Kidney (tissue), 14 donors: Measurements from ENCODE around the gene WNT2B. TPM values are rescaled to one million over a fixed set of nuclear protein-coding genes. Genes with fewer than 3 reads are reported as not detected.

Experiments used
- DNase-seq, 5 donors: peaks; one replicate each; pipeline ENCODE4 v3.0.0-alpha.2; 2013 to 2020
- FAIRE-seq: peaks from 2 replicates; lab custom pipeline; 2012; peaks lifted over from hg19 to GRCh38; lab: Jason Lieb, UNC
- H3K27ac ChIP-seq, 2 donors: one replicate each; pipeline ENCODE4 v1.7.0; 2013; ENCODE audit warnings: low read depth in 2 of 2, low read length in 2 of 2, inconsistent platforms in 1 of 2
- H3K27me3 ChIP-seq: one replicate; pipeline ENCODE4 v1.7.1; 2013; ENCODE audit warnings: low read length, inconsistent platforms; ENCODE audit not compliant: control insufficient read depth, insufficient read depth
- H3K36me3 ChIP-seq, 3 donors: one replicate each; pipeline versions ENCODE4 v1.7.0 to v1.7.1; 2013; ENCODE audit warnings: low read length in 3 of 3, control low read depth in 1 of 3, inconsistent platforms in 1 of 3; ENCODE audit not compliant: insufficient read depth in 3 of 3, control insufficient read depth in 2 of 3
- H3K4me1 ChIP-seq, 3 donors: one replicate each; pipeline versions ENCODE4 v1.7.0 to v1.7.1; 2013; ENCODE audit warnings: low read length in 3 of 3, inconsistent platforms in 1 of 3, low read depth in 1 of 3; ENCODE audit not compliant: control insufficient read depth in 2 of 3, insufficient read depth in 2 of 3
- H3K4me3 ChIP-seq, 3 donors: one replicate each; pipeline versions ENCODE4 v1.7.0 to v1.8.1; 2013; ENCODE audit warnings: low read length in 3 of 3, control low read depth in 1 of 3, inconsistent platforms in 1 of 3
- H3K9ac ChIP-seq, 3 donors: one replicate each; pipeline versions ENCODE4 v1.7.0 to v1.7.1; 2013; ENCODE audit warnings: low read length in 3 of 3, control low read depth in 1 of 3, inconsistent platforms in 1 of 3
- H3K9me3 ChIP-seq, 3 donors: one replicate each; pipeline versions ENCODE4 v1.7.0 to v1.7.1; 2013; ENCODE audit warnings: low read length in 3 of 3, control low read depth in 1 of 3, inconsistent platforms in 1 of 3; ENCODE audit not compliant: control insufficient read depth in 2 of 3, insufficient read depth in 1 of 3
- intact Hi-C: fragments of 100-400 bp; cut with DNase I; formaldehyde crosslinking; loops from one replicate; pipeline ENCODE4 v1.11.1; 2022
- polyA plus RNA-seq: library from polyadenylated mRNA; stranded (reverse); fragments of 350-450 nt; fragmentation: Illumina TruSeq; extraction: RNeasy Lipid Tissue Mini Kit (QIAGEN cat#74804); gene quantifications from one replicate; pipeline ENCODE4 v1.2.3, GENCODE V29; 2014; ENCODE audit warnings: low read depth, low replicate concordance; ENCODE audit not compliant: insufficient read depth
- total RNA-seq: library from RNA; stranded (reverse); fragmentation: NEBNext Ultra II Directional; extraction: Animal tissue kit (Norgen Biotek cat#: 25700); gene quantifications from one replicate; pipeline ENCODE4 v1.2.1, GENCODE V29; 2021
- TF ChIP-seq, protein P1 (sequence below): IDR thresholded peaks from 3 replicates; pipeline ENCODE4 v1.5.1; 2012; ENCODE audit warnings: mild to moderate bottlenecking, moderate library complexity, borderline replicate concordance; ENCODE audit not compliant: insufficient read depth; ENCODE audit errors: extremely low read depth
- donor health status: control.
- donor health status: control.
- donor health status: control.
- donor health status: control.
- donor health status: control.
- donor health status: DM: yes; HTN: yes; CAD: no.
- donor health status: Normal renal cell carcinoma (clear cell type).

WNT2B gene
- total and polyA plus RNA-seq, 2 donors from 2014 or later, result 0.75 to 4.7 TPM

DNA sequence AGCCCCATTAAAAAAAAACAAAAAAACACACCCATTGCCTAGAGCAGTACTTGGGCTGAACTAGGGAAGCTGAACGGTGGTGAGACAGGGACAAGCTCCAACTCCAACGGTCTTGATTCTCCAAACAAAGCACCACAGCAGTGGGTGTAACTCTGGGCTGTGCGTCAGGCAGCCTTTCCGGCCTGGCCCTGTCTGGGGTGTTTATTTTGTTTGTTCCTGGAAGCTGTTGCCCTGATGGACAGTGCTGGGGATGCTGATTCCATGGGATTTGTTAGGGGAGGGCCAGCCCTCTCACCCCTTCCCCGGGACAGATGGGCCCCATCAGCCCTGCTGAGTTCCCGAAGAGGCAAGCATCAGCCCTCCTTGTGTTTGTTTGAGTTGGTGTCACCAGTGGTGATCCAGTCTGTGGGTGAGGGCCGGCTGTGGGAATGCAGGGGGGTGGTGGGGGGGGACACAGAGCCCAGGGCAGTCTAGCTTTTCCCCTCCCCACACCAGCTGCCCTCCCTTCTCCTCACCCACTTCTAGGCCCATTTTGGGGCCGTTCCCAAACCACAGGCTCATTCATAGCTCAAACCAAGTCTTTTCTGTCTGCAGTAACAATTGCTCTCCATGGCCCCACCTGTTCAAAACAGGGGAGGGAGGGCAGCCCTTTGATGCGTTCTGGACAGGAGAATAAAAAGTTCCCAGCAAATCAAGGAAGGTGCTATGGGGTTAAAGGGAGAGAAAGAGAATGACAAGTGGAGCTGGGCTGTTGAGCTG is 4.5 kb downstream of the WNT2B start:
- no peak overlapping the region for H3K9ac ChIP-seq
- DNase-seq (peak in 1 of 5 donors; percentile 47), FAIRE-seq (no peak)
- intact Hi-C loops, result no loop called here
- no peak overlapping the region for H3K4me3 ChIP-seq
- peaks cover 7% of the 10 kb centered on the region for H3K27me3 ChIP-seq
- H3K4me1 ChIP-seq, result peaks cover 0 to 2% (median 0%) of the 10 kb centered on the region in 3 donors
- TF ChIP-seq, protein P1, sequence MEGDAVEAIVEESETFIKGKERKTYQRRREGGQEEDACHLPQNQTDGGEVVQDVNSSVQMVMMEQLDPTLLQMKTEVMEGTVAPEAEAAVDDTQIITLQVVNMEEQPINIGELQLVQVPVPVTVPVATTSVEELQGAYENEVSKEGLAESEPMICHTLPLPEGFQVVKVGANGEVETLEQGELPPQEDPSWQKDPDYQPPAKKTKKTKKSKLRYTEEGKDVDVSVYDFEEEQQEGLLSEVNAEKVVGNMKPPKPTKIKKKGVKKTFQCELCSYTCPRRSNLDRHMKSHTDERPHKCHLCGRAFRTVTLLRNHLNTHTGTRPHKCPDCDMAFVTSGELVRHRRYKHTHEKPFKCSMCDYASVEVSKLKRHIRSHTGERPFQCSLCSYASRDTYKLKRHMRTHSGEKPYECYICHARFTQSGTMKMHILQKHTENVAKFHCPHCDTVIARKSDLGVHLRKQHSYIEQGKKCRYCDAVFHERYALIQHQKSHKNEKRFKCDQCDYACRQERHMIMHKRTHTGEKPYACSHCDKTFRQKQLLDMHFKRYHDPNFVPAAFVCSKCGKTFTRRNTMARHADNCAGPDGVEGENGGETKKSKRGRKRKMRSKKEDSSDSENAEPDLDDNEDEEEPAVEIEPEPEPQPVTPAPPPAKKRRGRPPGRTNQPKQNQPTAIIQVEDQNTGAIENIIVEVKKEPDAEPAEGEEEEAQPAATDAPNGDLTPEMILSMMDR, result no peak
- H3K36me3 ChIP-seq, result no peaks in the 10 kb centered on the region
- no peaks in the 10 kb centered on the region for H3K9me3 ChIP-seq
- no peak overlapping the region for H3K27ac ChIP-seq

GRCh38 chr1:112514901-112515300 is 6.1 kb downstream of the WNT2B start:
- intact Hi-C loops, result no loop called here
- Histone ChIP-seq H3K4me3 (no peak overlapping the region), H3K4me1 (no peaks in the 10 kb centered on the region), H3K9ac (no peak overlapping the region), H3K36me3 (no peaks in the 10 kb centered on the region), H3K27me3 (peaks cover 3% of the 10 kb centered on the region), H3K27ac (no peak overlapping the region), H3K9me3 (no peaks in the 10 kb centered on the region)
- FAIRE-seq, result no peak
- TF ChIP-seq, protein P1, result no peak
- DNase-seq, result no peak

- no peak overlapping the region for H3K27ac ChIP-seq
- no peak for FAIRE-seq
Observed at GRCh38 chr1:112515311-112516009, 6.7 kb downstream of the WNT2B start.

More at GRCh38 chr1:112515311-112516009, 6.7 kb downstream of the WNT2B start:
- H3K36me3 ChIP-seq, result no peaks in the 10 kb centered on the region
- intact Hi-C loops, result no loop called here
- TF ChIP-seq, protein P1, result no peak
- peak in 2 of 5 donors; percentile 27 to 58 for DNase-seq
- no peaks in the 10 kb centered on the region for H3K4me1 ChIP-seq
- H3K9ac ChIP-seq, result no peak overlapping the region
- H3K4me3 ChIP-seq, result no peak overlapping the region
- H3K9me3 ChIP-seq, result no peaks in the 10 kb centered on the region
- no peaks in the 10 kb centered on the region for H3K27me3 ChIP-seq
